MM.1S (cell line): ENCODE results near the gene SPIB.

Experiments used
- DNase-seq: peaks from one replicate; pipeline ENCODE4 v3.0.0-alpha.2; 2015
- H2AFZ ChIP-seq: fragments of 300-600 bp; sonication (generic); 2 replicates; pipeline ENCODE4 v1.6.0; 2016; ENCODE audit warnings: antibody characterized with exemption, low read length
- H3F3A ChIP-seq: fragments of 300-600 bp; sonication (generic); 2 replicates; pipeline ENCODE4 v1.6.1; 2016; ENCODE audit warnings: mild to moderate bottlenecking, antibody characterized with exemption, low read length, moderate library complexity, mixed read lengths; ENCODE audit not compliant: insufficient read depth
- H3K27ac ChIP-seq: fragments of 300-600 bp; sonication (generic); 2 replicates; pipeline ENCODE4 v1.5.1; 2016; ENCODE audit warnings: mild to moderate bottlenecking, low read length
- H3K27me3 ChIP-seq: fragments of 300-600 bp; sonication (generic); replicated peaks from 2 replicates; pipeline ENCODE4 v1.6.0; 2016; ENCODE audit warnings: low read length; ENCODE audit not compliant: insufficient read depth
- H3K36me3 ChIP-seq: fragments of 300-600 bp; sonication (generic); replicated peaks from 2 replicates; pipeline ENCODE4 v1.6.1; 2016; ENCODE audit warnings: mild to moderate bottlenecking, low read length, mixed read lengths; ENCODE audit not compliant: insufficient read depth
- H3K4me1 ChIP-seq: fragments of 300-600 bp; sonication (generic); 2 replicates; pipeline ENCODE4 v1.6.1; 2016; ENCODE audit warnings: low read length, mixed read lengths
- H3K4me2 ChIP-seq: fragments of 300-600 bp; sonication (generic); 2 replicates; pipeline ENCODE4 v1.6.0; 2016; ENCODE audit warnings: low read depth, low read length
- H3K4me3 ChIP-seq: fragments of 300-600 bp; sonication (generic); 2 replicates; pipeline ENCODE4 v1.5.1; 2016; ENCODE audit warnings: low read length, mixed read lengths
- H3K79me2 ChIP-seq: fragments of 300-600 bp; sonication (generic); 2 replicates; pipeline ENCODE4 v1.6.1; 2016; ENCODE audit warnings: mixed run types, low read length, mixed read lengths
- H3K9ac ChIP-seq: fragments of 300-600 bp; sonication (generic); 2 replicates; pipeline ENCODE4 v1.6.1; 2016; ENCODE audit warnings: low read length, mixed read lengths
- H3K9me2 ChIP-seq: fragments of 300-600 bp; sonication (generic); replicated peaks from 2 replicates; pipeline ENCODE4 v1.6.1; 2016; ENCODE audit warnings: mild to moderate bottlenecking, low read length, mixed read lengths; ENCODE audit not compliant: insufficient read depth
- H3K9me3 ChIP-seq: fragments of 300-600 bp; sonication (generic); replicated peaks from 2 replicates; pipeline ENCODE4 v1.6.1; 2016; ENCODE audit warnings: mild to moderate bottlenecking, low read length, mixed read lengths; ENCODE audit not compliant: insufficient read depth
- H4K20me1 ChIP-seq: fragments of 300-600 bp; sonication (generic); 2 replicates; pipeline ENCODE4 v1.6.1; 2016; ENCODE audit warnings: mild to moderate bottlenecking, low read length, moderate library complexity, mixed read lengths; ENCODE audit not compliant: insufficient read depth
- EZH2 ChIP-seq: fragments of 300-600 bp; sonication (generic); optimal IDR thresholded peaks from 2 replicates; pipeline ENCODE3; 2017; ENCODE audit warnings: low read depth, mild to moderate bottlenecking, antibody characterized with exemption, low read length, mixed read lengths
- EZH2phosphoT487 ChIP-seq: fragments of 300-600 bp; sonication (generic); IDR thresholded peaks from 2 replicates; pipeline ENCODE4 v1.6.1; 2018; ENCODE audit warnings: antibody characterized with exemption, low read length
- TF ChIP-seq, protein P1 (sequence below): fragments of 300-600 bp; sonication (generic); IDR thresholded peaks from 2 replicates; pipeline ENCODE4 v1.5.1; 2016; ENCODE audit warnings: antibody characterized with exemption, low read length, mixed read lengths

The SPIB gene

DNA sequence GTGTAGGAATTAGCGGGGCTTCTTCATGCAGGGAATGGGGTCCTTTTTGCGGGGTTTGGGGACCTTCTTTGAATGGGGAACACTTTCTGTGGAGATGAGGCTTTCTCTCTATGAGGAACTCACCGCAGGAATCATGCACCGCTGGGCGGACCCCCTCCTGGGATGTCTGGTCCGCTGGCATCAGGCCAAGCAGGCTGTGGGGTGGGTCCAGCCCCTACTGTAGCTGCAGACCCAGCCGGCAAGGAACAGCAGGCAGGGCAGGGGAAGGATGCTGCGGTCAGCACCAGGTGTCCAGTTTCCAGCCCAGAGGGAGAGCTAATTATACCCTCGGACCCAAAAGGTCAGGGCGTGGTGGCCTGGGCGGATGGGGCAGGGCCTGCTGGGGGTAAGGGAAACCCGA, 15.8 kb downstream of the SPIB start:
- no peaks in the 10 kb centered on the region for H4K20me1 ChIP-seq
- peak overlapping the region; percentile 32; the same call in 1 of the 2 replicates for H3K4me2 ChIP-seq
- TF ChIP-seq EZH2phosphoT487: no peak
- TF ChIP-seq, protein P1, sequence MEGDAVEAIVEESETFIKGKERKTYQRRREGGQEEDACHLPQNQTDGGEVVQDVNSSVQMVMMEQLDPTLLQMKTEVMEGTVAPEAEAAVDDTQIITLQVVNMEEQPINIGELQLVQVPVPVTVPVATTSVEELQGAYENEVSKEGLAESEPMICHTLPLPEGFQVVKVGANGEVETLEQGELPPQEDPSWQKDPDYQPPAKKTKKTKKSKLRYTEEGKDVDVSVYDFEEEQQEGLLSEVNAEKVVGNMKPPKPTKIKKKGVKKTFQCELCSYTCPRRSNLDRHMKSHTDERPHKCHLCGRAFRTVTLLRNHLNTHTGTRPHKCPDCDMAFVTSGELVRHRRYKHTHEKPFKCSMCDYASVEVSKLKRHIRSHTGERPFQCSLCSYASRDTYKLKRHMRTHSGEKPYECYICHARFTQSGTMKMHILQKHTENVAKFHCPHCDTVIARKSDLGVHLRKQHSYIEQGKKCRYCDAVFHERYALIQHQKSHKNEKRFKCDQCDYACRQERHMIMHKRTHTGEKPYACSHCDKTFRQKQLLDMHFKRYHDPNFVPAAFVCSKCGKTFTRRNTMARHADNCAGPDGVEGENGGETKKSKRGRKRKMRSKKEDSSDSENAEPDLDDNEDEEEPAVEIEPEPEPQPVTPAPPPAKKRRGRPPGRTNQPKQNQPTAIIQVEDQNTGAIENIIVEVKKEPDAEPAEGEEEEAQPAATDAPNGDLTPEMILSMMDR: no peak
- no peak for TF ChIP-seq EZH2
- H3K36me3 ChIP-seq: no peaks in the 10 kb centered on the region
- H3K4me3 ChIP-seq: no peak overlapping the region
- H3K4me1 ChIP-seq: peaks cover 16% of the 10 kb centered on the region
- H3K9me3 ChIP-seq: no peaks in the 10 kb centered on the region
- no peak overlapping the region for H2AFZ ChIP-seq
- no peak for DNase-seq
- no peak overlapping the region for H3K9ac ChIP-seq
- H3K9me2 ChIP-seq: no peaks in the 10 kb centered on the region
- no peak overlapping the region for H3K27ac ChIP-seq
- H3F3A ChIP-seq: no peaks in the 10 kb centered on the region
- H3K27me3 ChIP-seq: peaks cover 65% of the 10 kb centered on the region
- no peaks in the 10 kb centered on the region for H3K79me2 ChIP-seq

DNA sequence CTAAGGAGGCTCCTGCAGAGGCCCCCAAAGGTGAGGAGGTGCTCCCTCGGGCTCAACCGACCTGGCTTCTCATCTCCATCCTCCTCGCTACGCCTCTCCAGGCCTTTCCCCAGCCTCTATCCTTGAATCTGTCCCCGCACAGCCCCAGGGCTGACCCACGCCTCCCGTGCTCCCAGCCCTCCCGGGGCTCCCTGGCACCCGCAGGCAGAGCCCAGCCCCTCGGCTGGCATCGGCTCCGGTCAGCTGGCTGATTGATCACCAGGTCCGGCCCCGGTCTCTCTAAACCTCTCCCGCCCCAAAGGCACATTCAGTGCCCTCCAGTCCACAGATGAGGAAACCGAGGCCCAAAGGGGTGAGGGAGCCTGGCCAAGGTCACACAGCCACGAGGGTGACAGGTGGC, 16.5 kb downstream of the SPIB start:
- H3K9ac ChIP-seq: no peak overlapping the region
- H2AFZ ChIP-seq: no peak overlapping the region
- no peaks in the 10 kb centered on the region for H3K9me2 ChIP-seq
- TF ChIP-seq, protein P1: no peak
- TF ChIP-seq EZH2: no peak
- TF ChIP-seq EZH2phosphoT487: no peak
- no peaks in the 10 kb centered on the region for H3F3A ChIP-seq
- peaks cover 16% of the 10 kb centered on the region for H3K4me1 ChIP-seq
- H3K27ac ChIP-seq: no peak overlapping the region
- no peaks in the 10 kb centered on the region for H3K79me2 ChIP-seq
- no peak overlapping the region for H3K4me2 ChIP-seq
- H3K36me3 ChIP-seq: no peaks in the 10 kb centered on the region
- no peaks in the 10 kb centered on the region for H4K20me1 ChIP-seq
- no peak overlapping the region for H3K4me3 ChIP-seq
- H3K9me3 ChIP-seq: no peaks in the 10 kb centered on the region
- peaks cover 65% of the 10 kb centered on the region for H3K27me3 ChIP-seq
- no peak for DNase-seq

DNA sequence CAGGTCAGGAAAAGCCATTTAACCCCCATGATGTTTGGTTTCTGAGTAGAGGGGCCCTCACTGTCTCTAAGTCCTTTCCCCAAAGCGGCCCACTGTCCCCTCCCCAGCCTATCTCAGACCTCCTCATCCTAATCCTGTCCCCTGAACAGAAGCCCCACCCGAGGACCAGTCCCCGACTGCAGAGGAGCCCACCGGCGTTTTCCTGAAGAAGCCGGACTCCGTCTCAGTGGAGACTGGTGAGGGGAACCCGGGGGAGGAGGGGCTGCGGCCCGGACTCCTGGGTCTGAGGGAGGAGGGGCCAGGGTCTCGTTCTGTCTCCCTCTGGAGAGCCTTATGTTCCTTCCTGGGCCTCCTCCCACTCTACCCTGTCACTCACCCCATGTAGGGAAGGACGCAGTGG, 16.9 kb downstream of the SPIB start:
- Histone ChIP-seq H3K9me2 (no peaks in the 10 kb centered on the region), H3K4me2 (no peak overlapping the region), H3K9ac (no peak overlapping the region), H3K4me3 (no peak overlapping the region), H3K36me3 (no peaks in the 10 kb centered on the region), H3K27ac (no peak overlapping the region), H3K4me1 (peaks cover 16% of the 10 kb centered on the region), H3K27me3 (peaks cover 62% of the 10 kb centered on the region), H4K20me1 (no peaks in the 10 kb centered on the region), H3K9me3 (no peaks in the 10 kb centered on the region), H2AFZ (no peak overlapping the region), H3F3A (no peaks in the 10 kb centered on the region), H3K79me2 (no peaks in the 10 kb centered on the region)
- no peak for DNase-seq
- no peak for TF ChIP-seq EZH2
- no peak for TF ChIP-seq EZH2phosphoT487
- TF ChIP-seq, protein P1: no peak
